Calu3 (cell line): ENCODE measurements around the gene SNAP23. TPM values are rescaled to one million over a fixed set of nuclear protein-coding genes. Genes with fewer than 3 reads are reported as not detected.

ENCODE experiments used
- BruUV-seq: library from RNA; stranded (reverse); fragments of 400-500 nt; replicated peaks from 2 replicates; lab custom pipeline; 2021; lab: Mats Ljungman, UMichigan
- CTCF ChIA-PET: fragments of 300-600 bp; sonication (Branson Sonifier 250); formaldehyde crosslinking; loops from one replicate; lab custom pipeline; 2022; ENCODE audit warnings: antibody characterized with exemption; lab: Charles Lee
- DNase-seq: peaks from one replicate; pipeline ENCODE4 v3.0.0; 2022
- H3K27ac Mint-ChIP-seq: one replicate; pipeline ENCODE4 v1.8.0; 2022; ENCODE audit warnings: mixed read lengths; ENCODE audit not compliant: unreplicated experiment
- H3K27me3 Mint-ChIP-seq: one replicate; pipeline ENCODE4 v1.8.0; 2022; ENCODE audit warnings: mixed read lengths; ENCODE audit not compliant: unreplicated experiment
- H3K36me3 Mint-ChIP-seq: one replicate; pipeline ENCODE4 v1.8.0; 2022; ENCODE audit warnings: mild to moderate bottlenecking, moderate library complexity, mixed read lengths; ENCODE audit not compliant: insufficient read depth, unreplicated experiment
- H3K4me1 Mint-ChIP-seq: one replicate; pipeline ENCODE4 v1.8.0; 2022; ENCODE audit warnings: mild to moderate bottlenecking, low read depth, mixed read lengths; ENCODE audit not compliant: unreplicated experiment
- H3K4me3 Mint-ChIP-seq: one replicate; pipeline ENCODE4 v1.8.0; 2022; ENCODE audit warnings: mild to moderate bottlenecking, low read depth, moderate library complexity, mixed read lengths; ENCODE audit not compliant: unreplicated experiment
- H3K9me3 Mint-ChIP-seq: one replicate; pipeline ENCODE4 v1.8.0; 2022; ENCODE audit warnings: low read depth, mixed read lengths; ENCODE audit not compliant: unreplicated experiment
- CTCF ChIP-seq: fragments of 200-600 bp; IDR thresholded peaks from one replicate; pipeline ENCODE4 v1.8.0; 2022; ENCODE audit warnings: antibody characterized with exemption; ENCODE audit not compliant: unreplicated experiment
- intact Hi-C: fragments of 100-400 bp; cut with micrococcal nuclease; formaldehyde crosslinking; loops from one replicate; pipeline ENCODE4 v1.10.0; 2022; ENCODE audit not compliant: unreplicated experiment
- total RNA-seq: library from RNA; stranded (reverse); gene quantifications from 2 replicates; pipeline ENCODE4 v1.2.3, GENCODE V29; 2022

SNAP23 gene
- total RNA-seq, 1 experiment from 2014 or later: 54.8 TPM

- peaks cover 13% of the 10 kb centered on the region for H3K4me1 Mint-ChIP-seq
- H3K27me3 Mint-ChIP-seq: no peaks in the 10 kb centered on the region
- intact Hi-C loops: no loop called here
- no peak for TF ChIP-seq CTCF
- peaks cover 28% of the 10 kb centered on the region for H3K36me3 Mint-ChIP-seq
- peak within 1 kb of the TSS; percentile 99 for H3K27ac Mint-ChIP-seq
- DNase-seq: peak; percentile 82
- H3K9me3 Mint-ChIP-seq: no peaks in the 10 kb centered on the region
- H3K4me3 Mint-ChIP-seq: peak within 1 kb of the TSS; percentile 91
- CTCF ChIA-PET: interaction anchor here (0.5 kb wide), 1 partner anchor 76 kb away, joined by 6 read pairs; no protein-coding TSS in a partner anchor
- TSS peak; percentile 42 for BruUV-seq
These were observed 4.5 kb upstream of the SNAP23 start, which contains the start of gene ZNF106 for GRCh38 chr15:42490671-42491538. Gene ZNF106 (minus strand): TSS chr15:42491141. CDS start chr15:42472289, 18,852 bp downstream.

- Mint-ChIP-seq H3K27ac (peak overlapping the region; percentile 99), H3K4me1 (peaks cover 13% of the 10 kb centered on the region), H3K4me3 (peak overlapping the region; percentile 91), H3K36me3 (peaks cover 36% of the 10 kb centered on the region), H3K9me3 (no peaks in the 10 kb centered on the region), H3K27me3 (no peaks in the 10 kb centered on the region)
- CTCF ChIA-PET: interaction anchor here (0.5 kb wide), 1 partner anchor 76 kb away, joined by 6 read pairs; no protein-coding TSS in a partner anchor
- DNase-seq: peak; percentile 8
- no TSS peak for BruUV-seq
- intact Hi-C loops: no loop called here
- no peak for TF ChIP-seq CTCF
These were observed 3.8 kb upstream of the SNAP23 start for GRCh38 chr15:42491539-42492225.

- H3K4me1 Mint-ChIP-seq: peaks cover 13% of the 10 kb centered on the region
- peak overlapping the region; percentile 63 for H3K27ac Mint-ChIP-seq
- H3K36me3 Mint-ChIP-seq: peaks cover 37% of the 10 kb centered on the region
- DNase-seq: no peak
- H3K9me3 Mint-ChIP-seq: no peaks in the 10 kb centered on the region
- intact Hi-C loops: no loop called here
- H3K27me3 Mint-ChIP-seq: no peaks in the 10 kb centered on the region
- no TSS peak for BruUV-seq
- no peak overlapping the region for H3K4me3 Mint-ChIP-seq
- CTCF ChIA-PET: no interaction called here
- TF ChIP-seq CTCF: no peak
These were observed 1.8 kb upstream of the SNAP23 start for GRCh38 chr15:42493679-42494078.

GRCh38 chr15:42494998-42495360 lies 455 bp upstream of the SNAP23 start:
- Mint-ChIP-seq H3K9me3 (no peaks in the 10 kb centered on the region), H3K4me3 (peak overlapping the region; percentile 90), H3K36me3 (peaks cover 40% of the 10 kb centered on the region), H3K27me3 (no peaks in the 10 kb centered on the region), H3K27ac (peak overlapping the region; percentile 63), H3K4me1 (peaks cover 13% of the 10 kb centered on the region)
- TF ChIP-seq CTCF: no peak
- CTCF ChIA-PET: interaction anchor here (0.6 kb wide), 1 partner anchor 132 kb away, joined by 6 read pairs; no protein-coding TSS in a partner anchor
- DNase-seq: peak; percentile 30
- intact Hi-C loops: no loop called here
- TSS peak; percentile 53 for BruUV-seq
